T follicular helper cell (primary cell): ENCODE results near the gene CRAT.

Experiments
- DNase-seq: peaks from one replicate; pipeline ENCODE4 v3.0.0-alpha.2; 2020; ENCODE audit warnings: low read depth

Gene CRAT

DNA sequence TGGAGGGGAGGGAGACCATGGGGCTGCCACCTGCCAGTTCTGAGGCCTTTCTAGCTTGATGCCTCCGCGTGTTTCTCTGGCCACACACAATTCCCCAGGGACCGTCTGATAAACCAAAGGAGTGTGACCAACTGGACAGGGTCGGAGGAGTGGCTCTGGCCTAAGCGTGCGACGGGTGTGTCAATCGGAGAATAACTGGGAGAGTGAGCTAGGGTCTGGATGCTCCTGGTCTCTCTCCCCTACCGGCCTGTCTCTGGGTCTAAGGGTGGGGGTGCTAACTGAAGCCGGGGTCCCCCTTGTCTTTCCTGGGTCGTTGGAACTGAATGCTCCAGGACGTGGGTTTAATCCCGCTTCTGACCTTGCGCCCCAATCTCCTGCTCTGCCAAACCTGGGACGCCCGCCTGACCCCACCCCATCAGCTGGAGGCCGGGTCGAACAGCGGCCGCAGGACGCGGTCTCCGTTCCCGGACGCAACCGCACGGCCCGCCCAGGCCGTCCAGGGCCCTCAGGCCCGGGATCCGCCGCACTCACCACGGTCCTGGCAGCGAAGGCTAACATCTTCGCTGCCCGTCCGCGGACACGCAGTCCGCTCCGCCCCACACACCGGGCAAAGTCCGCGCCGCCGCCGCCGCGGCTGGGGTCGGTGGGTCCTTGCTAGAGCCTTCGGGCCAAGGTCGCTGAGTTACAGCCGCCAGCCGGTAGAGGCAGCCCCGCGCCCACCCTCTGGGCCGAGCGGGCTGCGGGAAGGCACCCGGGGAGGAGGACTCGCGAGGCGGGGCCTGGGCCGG is 447 bp downstream of the CRAT start:
- DNase-seq = no peak

DNA sequence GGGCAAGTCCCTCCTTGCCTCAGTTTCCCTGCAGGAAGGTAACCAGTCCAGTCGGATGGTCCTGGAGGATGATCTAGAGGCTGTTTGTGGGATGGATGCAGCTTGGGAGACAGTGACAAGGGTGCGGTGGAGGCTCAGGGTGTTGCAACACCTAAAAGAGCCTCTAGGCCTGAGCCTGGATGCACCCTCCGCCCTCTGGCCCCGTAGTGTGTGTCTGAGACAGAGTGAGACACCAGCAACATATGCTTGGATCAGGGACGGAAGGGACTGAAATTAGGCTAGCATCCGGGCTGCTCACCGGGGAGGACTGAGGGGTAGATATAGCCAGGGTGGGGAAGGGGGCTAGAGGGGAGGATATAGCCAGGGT is 1.1 kb downstream of the CRAT start:
- DNase-seq = no peak

DNA sequence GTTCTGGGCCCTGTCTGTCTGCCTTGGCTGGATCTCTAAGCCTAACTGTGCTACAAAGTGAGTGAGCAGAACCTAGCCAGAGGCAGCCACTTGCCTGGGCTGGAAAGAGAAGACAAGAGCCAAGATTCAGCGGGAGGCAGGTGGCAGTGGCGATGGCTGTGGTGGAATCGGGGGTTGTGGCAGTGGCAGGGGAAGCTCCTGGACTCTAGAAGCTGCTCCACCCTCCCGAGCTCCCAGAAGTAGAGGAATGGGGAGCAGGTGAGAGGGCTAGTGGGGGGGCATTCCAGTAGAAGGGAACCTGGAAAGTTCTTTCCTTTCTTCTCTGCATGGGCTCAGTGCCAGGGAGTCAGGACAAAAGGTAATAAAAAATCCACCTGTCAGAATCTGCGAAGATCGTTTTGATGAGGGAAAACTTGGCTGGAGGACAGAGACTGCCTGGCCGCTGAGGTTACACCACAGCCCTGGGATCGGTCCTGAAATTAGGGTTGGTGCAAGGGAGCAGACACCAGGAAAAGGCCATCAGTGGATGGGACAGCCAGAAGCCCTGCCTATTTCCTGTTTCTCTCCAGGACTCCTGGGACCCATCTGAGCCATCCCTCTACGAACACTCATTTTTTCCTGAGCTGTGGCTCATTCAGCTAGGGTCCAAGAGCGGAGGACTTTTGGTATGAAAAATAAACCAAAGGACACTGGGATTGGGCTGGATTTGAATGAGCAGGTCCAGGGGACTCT is 1.6 kb downstream of the CRAT start:
- DNase-seq = no peak

DNA sequence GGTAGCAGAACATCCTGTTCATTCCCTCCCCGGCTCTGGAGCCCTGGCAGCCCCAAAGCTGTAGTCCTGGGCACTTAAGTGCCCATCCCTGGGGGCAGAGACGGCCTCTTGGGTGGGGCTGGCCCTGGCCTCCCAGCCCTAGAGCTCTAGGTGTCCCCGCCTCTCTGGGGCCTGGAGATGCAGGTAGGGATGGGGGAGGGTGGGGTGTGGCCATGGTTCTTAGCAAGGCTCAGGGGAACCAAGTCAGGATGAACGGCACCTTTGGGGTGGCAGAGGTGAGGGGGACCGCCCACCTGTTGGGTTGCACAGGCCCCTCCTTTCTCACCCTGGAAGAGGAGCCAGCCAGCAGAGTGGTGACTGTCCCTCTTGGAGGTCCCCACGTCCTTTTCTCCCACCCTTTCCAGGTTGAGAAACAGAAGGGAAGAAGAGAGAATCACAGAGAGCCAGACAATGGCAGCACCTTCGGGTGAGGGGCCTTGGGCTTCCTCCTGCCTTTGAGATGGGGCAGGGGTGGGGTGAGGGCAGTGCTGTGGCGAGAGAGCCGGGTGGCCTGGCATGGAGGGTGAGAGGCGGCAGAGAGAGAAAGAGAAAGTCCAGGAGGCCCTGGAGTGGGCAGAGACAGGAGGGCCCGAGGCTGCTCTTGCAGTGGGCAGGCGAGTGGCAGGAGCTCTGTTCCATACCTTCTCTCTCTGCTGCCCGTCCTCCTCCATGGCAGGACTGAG is 2.3 kb downstream of the CRAT start:
- no peak for DNase-seq

DNA sequence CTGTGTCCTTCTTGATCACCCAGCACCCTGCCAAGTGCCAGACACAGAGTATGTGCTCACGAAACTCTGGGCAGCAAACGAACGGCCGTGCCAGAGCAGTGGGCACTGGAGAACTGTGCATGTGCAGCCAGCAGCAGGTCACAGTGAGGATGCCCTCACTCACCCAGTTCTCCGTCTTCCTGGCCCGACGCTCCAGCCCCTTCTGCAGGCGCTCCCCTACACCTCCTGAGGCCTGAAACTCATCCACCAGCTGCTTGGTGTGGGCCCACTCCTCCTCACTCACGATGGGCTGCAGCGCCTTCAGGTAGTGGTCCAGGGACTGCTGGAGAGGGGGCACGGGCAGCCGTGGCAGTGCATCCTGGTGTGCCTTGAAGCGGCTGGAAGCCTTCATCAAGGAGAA is 2.9 kb downstream of the CRAT start:
- DNase-seq = no peak

GRCh38 chr9:129105857-129106694 is 4.5 kb downstream of the CRAT start:
- no peak for DNase-seq

DNA sequence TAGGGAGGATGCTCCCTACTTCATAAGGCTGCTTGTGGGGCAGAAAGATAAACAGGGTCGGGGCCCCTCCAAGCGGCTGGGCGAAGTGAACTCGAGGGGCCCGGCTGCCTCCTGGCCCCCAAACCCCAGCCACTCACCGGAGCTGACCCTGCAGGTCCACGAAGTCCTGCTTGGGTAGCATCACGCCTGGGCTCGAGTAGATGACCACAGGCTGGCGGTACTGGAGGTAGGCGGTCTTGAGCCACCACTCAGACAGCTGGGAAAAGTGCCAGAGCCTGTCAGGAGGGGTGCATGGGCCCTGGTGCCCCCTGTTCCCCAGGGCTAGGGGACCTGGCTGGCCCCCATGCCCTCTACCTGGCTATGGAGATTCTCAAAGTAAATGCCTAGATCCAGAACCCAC is 6.5 kb downstream of the CRAT start:
- no peak for DNase-seq

- no peak for DNase-seq
Observed at GRCh38 chr9:129103595-129103965, 7.0 kb downstream of the CRAT start.

DNA sequence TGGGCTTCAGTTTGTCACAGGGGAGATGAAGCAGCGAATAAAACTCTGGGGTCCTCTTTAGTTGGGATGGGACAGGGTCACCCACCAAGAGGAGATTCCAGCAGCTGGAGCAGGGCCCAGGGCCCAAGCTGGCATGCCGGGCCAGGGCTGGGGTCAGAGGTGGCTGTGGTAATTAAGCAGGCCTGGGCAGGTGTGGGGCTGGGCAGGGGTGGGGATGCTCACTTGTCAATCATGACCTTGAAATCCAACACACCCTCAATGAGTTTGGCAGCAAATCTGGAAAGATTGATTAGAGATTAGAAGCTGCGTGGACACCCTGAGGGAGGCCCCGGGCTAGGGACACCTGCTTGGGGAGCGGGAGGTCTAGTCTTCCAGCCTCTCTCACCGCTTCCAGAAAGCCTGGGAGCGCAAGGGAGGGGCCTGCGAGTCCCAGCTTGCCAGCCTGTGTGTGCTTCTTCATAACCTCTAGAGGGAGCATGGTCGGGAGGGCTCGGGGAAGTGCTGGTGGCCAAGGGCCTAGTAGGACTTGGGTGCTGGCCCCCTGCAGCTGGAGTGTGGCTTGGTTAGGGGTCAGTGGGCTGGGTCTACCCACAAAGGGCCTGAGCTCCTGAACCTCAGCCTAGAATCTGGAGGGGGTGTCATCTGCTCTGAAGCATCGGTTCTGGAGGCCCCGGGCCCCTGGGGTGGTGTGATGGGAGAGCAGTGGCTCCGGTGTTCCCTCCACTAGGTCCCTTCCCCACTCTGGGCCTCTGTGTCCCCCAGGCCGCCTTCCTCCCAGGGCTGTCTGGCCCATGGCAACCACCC is 7.6 kb downstream of the CRAT start:
- DNase-seq = no peak

GRCh38 chr9:129102095-129102525 is 8.5 kb downstream of the CRAT start:
- no peak for DNase-seq

- no peak for DNase-seq
Observed at GRCh38 chr9:129101279-129101678, 9.3 kb downstream of the CRAT start.

DNA sequence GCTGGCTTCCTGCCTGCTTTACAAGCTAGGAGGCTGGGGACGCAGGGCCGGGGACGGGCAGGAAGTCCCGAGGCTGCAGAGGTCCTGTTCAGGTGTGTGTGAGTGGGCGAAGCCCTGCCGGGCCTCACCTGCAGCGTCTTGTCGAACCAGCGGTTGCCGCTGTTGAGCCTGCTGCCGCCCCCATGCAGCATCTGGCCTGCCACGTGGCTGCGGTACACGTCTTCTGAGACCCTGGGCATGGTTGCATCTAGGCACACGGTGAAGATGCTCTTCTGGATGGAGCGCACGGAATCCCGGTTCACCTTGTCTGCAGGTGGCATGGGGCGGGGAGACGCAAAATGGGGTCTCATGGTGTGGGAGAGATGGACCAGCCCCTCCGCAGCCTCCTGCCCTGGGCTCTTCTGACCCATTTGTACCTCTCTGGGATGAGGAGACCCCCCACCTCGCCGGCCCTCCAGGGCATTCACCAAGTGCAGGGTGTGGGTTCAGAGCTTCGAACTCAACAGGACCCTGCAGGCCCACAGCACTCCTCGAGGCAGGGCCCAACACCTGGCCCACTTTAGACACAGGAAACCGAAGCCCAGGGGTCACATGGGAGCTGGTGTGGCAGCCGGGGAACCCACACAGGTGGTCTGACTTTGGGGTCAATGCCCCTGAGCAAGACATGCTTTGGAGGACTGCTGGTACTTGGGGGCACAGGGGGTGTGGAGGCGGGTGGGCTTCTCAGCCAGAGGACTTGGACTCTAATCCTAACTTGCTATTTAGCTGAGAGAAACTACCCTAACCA is 10.0 kb downstream of the CRAT start:
- DNase-seq = no peak

DNA sequence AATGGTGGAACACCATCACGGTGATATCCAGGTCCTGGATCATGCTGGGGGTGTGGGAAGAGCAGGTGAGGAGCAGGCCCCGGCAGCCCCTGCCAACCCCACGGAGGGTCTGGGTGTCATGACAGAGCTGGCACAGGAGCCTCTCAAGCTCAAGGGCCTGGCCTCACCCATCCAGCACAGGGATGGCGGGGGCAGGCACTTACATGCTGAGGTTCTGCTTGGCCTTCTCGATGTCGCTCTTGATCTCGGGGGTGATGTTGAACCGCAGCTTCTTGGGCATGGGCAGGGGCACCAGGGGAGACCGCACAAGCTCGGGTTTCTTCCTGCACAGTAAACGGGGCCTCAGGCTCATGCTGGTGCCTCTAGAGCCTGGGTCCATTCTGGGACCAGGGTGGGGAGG is 12.3 kb downstream of the CRAT start:
- no peak for DNase-seq

- DNase-seq = no peak
Observed at GRCh38 chr9:129097671-129098306, 12.8 kb downstream of the CRAT start.

DNA sequence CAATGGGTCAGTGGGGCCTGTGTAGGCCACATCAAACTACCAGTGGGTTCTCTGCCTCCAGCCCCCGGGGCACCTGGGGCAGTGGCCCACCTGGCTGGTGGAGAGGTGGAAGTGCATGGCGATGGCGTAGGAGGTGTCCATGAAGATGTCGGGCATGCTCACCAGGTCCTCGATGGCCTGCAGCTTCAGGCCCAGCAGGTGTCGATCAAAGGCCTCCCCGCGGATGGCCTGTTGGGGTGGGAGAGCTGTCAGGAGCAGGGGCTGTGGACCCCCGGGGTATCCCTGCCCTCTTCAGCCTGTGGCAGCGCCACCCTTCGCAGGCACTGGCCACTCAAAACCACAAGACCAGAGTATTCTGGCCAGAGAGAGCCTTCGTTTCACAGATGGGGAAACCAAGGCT is 14.7 kb downstream of the CRAT start:
- no peak for DNase-seq

DNA sequence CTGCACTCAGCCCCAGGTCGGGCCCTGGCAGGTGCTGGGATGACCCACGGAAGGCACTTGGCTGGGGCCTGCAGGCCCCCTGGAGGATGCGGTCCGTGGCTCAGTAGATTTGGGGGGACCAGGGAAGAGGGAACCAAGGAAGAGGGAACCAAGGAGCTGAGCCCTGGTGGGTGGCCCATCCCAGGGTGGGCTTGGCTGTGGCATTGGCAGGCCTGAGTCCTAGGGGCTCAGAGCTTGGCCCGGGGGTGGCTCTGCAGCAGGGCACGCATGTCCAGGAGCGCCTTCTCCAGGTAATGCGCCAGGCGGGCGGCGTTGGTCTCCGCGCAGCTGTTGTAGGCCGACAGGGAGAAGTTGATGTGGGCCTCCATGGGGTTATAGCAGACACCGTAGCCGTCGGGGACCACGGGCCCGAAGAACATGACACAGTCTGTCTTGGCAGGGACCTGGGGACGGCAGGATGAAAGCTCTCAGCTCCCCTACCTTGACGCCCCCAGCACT is 15.4 kb downstream of the CRAT start:
- DNase-seq = no peak

DNA sequence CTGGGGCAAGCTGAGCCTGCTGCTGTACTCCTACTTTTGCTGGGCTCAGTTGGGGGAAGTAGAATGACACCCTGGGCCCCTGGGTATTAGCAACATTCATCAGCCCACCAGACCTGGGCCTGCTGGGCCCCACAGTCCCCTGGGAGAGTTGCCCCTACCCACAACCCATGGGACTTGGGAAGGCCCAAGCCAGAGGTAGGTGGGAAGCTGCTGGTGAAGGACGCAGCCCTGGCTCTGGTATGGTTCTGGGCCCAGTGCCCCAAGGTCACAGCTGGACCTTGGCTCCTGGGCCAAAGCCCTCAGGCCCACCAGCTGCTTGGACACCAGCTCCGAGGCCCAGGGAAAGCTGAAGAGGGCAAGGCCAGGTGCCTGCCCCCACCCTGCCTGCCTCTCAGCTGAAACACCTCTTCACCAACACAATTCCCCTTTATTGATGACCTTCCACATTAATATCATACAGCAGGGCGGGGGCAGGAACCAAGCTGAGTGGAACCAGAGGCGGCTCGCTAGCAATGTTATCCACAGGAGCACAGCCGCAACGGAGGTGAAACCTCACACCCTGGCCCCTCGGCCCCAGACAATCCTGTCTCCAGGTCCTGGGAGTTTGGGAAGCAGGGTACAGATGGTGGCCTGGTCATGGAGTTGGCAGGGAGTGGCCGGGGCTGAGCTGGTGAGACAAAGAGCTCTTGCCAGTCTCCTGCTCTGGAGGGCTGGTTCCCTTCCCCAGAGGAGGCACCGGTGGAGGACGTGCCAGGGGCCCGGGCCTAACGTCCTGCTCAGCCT is 16.0 kb downstream of the CRAT start:
- DNase-seq = no peak

GRCh38 chr9:129093602-129094386 is 16.8 kb downstream of the CRAT start:
- DNase-seq = no peak
